GM13976 (cell line): ENCODE results near the gene BEND6.
"Not testable (repeated sequence)": the region's sequence is repeated elsewhere in the genome, so short reads cannot be mapped to it uniquely, and the experiment has no call there.

Experiments used
- DNase-seq: peaks from one replicate; pipeline ENCODE4 v3.0.0; 2012; ENCODE audit warnings: low spot score
- CTCF ChIP-seq: IDR thresholded peaks from 2 replicates; pipeline ENCODE4 v1.5.1; 2012; ENCODE audit warnings: borderline replicate concordance, mild to moderate bottlenecking; ENCODE audit not compliant: insufficient read depth; ENCODE audit errors: extremely low read depth, missing control alignments, control extremely low read depth
- in situ Hi-C: fragments of 300-500 bp; cut with MboI; formaldehyde crosslinking; loops from one replicate; pipeline ENCODE4 v1.12.0; 2022; ENCODE audit warnings: low sequenced_read_pairs, mixed read lengths, inconsistent platforms; ENCODE audit not compliant: unreplicated experiment

Gene BEND6

DNA sequence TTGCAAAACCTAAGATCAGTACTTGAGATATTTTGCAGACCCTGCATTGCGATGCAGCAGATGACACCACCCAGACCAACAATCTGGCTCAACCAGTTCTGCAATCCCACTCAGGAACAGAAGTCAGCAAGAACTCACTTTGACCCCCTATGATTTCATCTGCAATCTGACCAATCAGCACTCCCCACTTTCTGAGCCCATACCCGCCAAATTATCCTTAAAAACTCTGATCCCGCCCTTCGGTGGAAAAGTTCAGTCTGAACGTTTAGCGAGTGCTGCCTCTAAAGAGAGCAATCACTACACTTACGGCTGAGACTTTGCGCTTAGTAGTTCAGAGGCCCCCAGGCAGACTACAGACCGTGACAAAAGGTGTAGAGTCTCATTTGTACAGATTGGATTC lies 74.3 kb downstream of the BEND6 start:
- DNase-seq, result no peak
- in situ Hi-C loops, result loop anchor here (25.0 kb wide), 1 partner anchor 283 kb away; the partner anchor contains the start of gene PRIM2
- no peak for TF ChIP-seq CTCF

DNA sequence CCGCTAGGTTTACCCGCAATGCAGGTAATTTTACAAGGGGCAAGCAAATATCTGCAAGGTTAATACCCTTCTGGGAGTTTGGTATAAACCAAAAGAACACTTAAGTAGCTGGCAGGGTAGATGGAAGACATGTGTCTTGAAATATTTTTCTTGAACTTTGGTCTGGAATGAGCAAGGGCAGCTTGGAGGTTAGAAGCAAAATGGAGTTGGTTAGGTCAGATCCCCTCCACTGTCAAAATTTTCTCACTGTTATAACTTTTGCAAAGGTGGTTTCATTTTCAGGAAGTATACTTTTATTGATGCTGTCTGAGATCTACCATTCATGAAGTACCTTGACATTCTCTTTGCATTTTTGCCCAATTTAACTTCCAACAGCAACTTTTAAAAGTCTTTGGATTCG lies 78.3 kb downstream of the BEND6 start:
- DNase-seq, result no peak
- TF ChIP-seq CTCF, result no peak
- in situ Hi-C loops, result loop anchor here (25.0 kb wide), 1 partner anchor 279 kb away; the partner anchor contains the start of gene PRIM2

DNA sequence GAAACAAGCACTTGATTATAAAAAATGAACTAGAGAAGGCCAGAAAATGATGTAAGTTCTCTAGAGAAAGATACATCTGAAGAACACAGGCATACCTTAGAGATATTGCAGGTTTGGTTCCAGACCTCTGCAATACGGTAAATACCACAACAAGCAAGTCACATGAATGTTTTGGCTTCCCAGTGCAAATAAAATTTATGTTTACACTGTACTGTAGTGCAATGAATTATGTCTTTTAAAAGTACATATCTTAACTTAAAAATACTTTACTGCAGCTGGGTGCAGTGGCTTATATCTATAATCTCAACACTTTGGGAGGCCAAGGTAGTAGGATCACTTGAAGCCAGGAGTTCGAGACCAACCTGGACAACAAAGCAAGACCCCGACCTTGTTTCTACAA lies 80.6 kb downstream of the BEND6 start:
- no peak for DNase-seq
- no peak for TF ChIP-seq CTCF
- in situ Hi-C loops, result loop anchor here (25.0 kb wide), 1 partner anchor 277 kb away; the partner anchor contains the start of gene PRIM2

DNA sequence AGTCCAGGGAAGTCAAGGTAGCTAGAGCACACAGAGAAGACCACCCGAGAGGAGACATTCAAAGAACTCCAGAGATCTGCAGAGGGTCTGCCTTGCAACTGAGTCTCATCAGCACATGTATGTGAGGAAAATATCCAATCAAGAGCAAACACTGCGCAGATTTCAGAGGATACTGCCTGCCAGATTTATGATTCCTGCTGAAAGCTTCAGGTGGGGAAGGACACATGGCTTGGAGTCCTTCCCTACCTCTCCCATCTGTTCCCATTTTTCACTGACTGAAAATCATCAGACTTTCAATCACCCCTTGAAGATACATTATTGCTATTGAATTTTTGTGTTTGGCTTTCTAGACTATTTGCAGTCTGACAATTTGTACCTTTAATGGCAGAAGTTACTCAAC lies 84.0 kb downstream of the BEND6 start:
- DNase-seq, result no peak
- TF ChIP-seq CTCF, result no peak

DNA sequence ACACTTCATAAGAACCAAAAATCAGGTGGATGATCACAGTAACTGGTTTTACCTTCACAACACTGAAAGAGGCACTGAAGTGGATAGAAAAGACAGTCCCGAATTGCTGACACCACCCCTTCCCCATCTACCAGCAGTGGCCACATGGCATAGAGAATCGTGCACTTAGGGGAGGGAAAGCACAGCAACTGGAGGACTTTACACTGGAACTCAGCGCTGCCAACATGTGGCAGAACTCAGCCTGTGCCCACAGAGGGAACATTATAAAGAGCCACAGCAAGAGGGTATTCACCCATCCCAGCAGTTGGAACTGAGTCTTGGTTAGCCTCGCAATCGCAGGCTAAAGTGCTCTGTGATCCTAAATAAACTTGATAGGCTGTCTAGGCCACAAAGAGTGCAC lies 85.1 kb downstream of the BEND6 start:
- in situ Hi-C loops, result loop anchor here (25.0 kb wide), 1 partner anchor 272 kb away; the partner anchor contains the start of gene PRIM2
- TF ChIP-seq CTCF, result no peak
- DNase-seq, result no peak

More for the DNA sequence above, 84.0 kb downstream of the BEND6 start:
- in situ Hi-C loops, result loop anchor here (25.0 kb wide), 1 partner anchor 273 kb away; the partner anchor contains the start of gene PRIM2

GRCh38 chr6:57044061-57044460 lies 89.2 kb downstream of the BEND6 start:
- in situ Hi-C loops, result loop anchor here (25.0 kb wide), 1 partner anchor 268 kb away; the partner anchor contains the start of gene PRIM2
- DNase-seq, result not testable (repeated sequence)

DNA sequence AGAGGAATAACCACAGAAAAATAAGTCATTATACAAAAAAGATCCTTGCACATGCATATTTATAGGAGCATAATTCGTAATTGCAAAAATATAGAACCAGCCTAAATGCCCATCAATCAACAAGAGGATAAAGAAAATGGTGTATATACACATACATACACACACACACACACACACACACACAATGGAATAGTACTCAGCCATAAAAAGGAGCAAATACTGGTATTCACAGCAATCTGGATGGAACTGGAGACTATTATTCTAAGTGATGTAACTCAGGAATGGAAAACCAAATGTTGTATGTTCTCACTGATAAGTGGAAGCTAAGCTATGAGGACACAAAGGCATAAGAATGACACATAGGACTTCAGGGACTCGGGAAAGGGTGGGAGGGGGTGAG lies 89.7 kb downstream of the BEND6 start:
- DNase-seq, result no peak
- in situ Hi-C loops, result loop anchor here (25.0 kb wide), 1 partner anchor 268 kb away; the partner anchor contains the start of gene PRIM2
- no peak for TF ChIP-seq CTCF

- in situ Hi-C loops, result loop anchor here (25.0 kb wide), 1 partner anchor 266 kb away; the partner anchor contains the start of gene PRIM2
Observed at GRCh38 chr6:57046332-57047256, 91.7 kb downstream of the BEND6 start, which contains the start of gene KIAA1586. Gene KIAA1586, plus strand, starts transcription at chr6:57046693. Its CDS starts 63 bp downstream, at chr6:57046756.

GRCh38 chr6:57047257-57047585 lies 92.3 kb downstream of the BEND6 start:
- not testable (repeated sequence) for DNase-seq
- in situ Hi-C loops, result loop anchor here (25.0 kb wide), 1 partner anchor 265 kb away; the partner anchor contains the start of gene PRIM2

More at GRCh38 chr6:57046332-57047256, 91.7 kb downstream of the BEND6 start, which contains the start of gene KIAA1586:
- peak; percentile 90 for DNase-seq

DNA sequence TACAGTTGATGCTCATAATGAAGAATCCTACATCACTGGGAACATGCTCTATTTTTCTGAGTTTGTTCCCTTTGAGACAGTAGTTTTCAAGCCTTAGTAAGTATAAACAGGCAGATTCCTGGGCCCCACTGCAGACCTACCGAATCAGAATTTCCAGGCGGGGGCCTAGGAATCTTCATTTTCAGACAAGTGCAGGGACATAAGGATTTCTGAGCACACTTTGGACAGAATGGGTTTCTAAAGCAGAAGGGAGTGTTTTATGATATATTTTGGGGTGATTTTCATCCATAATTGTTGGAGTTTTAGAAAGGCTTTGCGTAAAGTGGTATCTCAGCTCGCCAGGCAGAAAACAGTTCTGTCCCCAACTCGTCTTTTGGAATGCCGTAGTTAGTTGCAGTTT lies 93.0 kb downstream of the BEND6 start:
- DNase-seq, result not testable (repeated sequence)
- in situ Hi-C loops, result loop anchor here (25.0 kb wide), 1 partner anchor 264 kb away; the partner anchor contains the start of gene PRIM2
